ENCODE measurements around the gene NUP88.

DNA sequence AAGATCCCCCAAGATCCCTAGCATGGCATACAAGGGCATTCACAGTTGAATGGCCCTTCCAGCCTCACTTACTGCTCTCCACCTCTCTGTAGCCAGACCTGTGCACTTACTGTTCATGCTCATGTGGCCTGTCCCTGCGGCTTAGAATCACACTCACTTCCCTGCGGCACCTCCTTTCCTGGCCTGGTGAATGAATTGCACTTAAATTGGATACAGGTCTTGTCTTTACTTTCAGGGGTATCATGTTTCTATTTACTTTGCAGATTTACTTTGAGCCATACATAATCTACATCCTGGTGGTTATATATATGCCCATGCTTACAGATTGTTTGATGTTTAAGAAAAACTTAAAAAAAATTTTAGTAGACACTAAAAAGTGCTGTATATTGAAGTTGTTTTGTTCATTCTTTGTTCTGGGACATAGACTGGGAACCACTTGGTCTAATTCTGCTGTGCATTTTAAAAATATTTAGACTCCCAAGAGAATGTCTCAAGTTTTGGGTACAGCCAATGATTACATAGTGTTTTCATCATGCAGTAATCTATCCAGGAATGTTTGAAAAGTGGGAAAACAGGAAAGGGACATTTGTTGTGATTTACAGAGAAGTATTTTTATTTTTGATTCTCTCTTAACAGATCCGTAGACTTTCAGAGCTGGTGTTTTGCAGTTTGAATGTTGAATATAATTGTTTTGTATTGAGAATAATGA lies 63.9 kb downstream of the NUP88 start:
- TF ChIP-seq ZNF274 (IDR thresholded peaks at IDR 0.05; ENCODE audit: low read depth, low read length) = no peak
- no peak for TF ChIP-seq YY1 (IDR thresholded peaks at IDR 0.05; ENCODE audit: insufficient read depth, insufficient read length)
- TF ChIP-seq SUZ12 (IDR thresholded peaks at IDR 0.05; ENCODE audit: extremely low read depth, insufficient read depth, insufficient read length) = no peak
